Astrocyte (in vitro differentiated cells and primary cell): ENCODE measurements around the gene CMYA5.

Source experiments
- EZH2 ChIP-seq: IDR thresholded peaks from 2 replicates; pipeline ENCODE4 v1.6.1; 2012; ENCODE audit warnings: mild to moderate bottlenecking, low read length, inconsistent platforms; ENCODE audit not compliant: insufficient read depth
- TF ChIP-seq, protein P1 (sequence below): IDR thresholded peaks from 2 replicates; pipeline ENCODE4 v1.5.1; 2011; ENCODE audit warnings: low read depth, mild to moderate bottlenecking, inconsistent platforms, low read length, moderate library complexity; ENCODE audit not compliant: insufficient read depth

DNA sequence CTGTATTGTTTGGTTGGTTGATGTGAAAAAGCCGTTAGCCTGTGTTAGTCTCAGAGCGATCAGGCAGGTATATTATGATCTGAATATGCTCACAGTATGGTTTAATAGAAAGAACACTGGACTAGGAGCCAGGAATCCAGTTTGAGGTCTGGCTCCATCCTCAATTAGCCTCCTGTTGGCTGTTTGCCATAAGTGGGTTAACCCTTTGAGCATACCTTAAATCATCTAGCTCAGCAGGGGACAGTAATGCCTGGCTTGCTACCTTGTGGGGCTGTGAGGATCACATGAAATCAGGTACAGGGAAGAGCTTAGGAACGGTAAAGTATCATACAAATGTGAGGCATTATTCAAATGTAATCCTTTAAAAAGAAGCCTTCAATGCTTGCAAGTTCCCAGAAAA lies 104.7 kb downstream of the CMYA5 start:
- TF ChIP-seq, protein P1, sequence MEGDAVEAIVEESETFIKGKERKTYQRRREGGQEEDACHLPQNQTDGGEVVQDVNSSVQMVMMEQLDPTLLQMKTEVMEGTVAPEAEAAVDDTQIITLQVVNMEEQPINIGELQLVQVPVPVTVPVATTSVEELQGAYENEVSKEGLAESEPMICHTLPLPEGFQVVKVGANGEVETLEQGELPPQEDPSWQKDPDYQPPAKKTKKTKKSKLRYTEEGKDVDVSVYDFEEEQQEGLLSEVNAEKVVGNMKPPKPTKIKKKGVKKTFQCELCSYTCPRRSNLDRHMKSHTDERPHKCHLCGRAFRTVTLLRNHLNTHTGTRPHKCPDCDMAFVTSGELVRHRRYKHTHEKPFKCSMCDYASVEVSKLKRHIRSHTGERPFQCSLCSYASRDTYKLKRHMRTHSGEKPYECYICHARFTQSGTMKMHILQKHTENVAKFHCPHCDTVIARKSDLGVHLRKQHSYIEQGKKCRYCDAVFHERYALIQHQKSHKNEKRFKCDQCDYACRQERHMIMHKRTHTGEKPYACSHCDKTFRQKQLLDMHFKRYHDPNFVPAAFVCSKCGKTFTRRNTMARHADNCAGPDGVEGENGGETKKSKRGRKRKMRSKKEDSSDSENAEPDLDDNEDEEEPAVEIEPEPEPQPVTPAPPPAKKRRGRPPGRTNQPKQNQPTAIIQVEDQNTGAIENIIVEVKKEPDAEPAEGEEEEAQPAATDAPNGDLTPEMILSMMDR, result no peak
- no peak for TF ChIP-seq EZH2
